Activated naive CD4-positive, alpha-beta T cell treated with anti-CD3 and anti-CD28 coated beads, Interleukin-2, amount 10 ng/mL, durations not matched to agents 7 days and 5 days (primary cell): ENCODE data around the gene BCL3.
"Not testable (repeated sequence)": the region's sequence is repeated elsewhere in the genome, so short reads cannot be mapped to it uniquely, and the experiment has no call there.

Source experiments
- CTCF ChIA-PET: fragments of 350-600 bp; sonication (Branson Sonifier 250); formaldehyde crosslinking; loops from one replicate; lab custom pipeline; 2021; ENCODE audit warnings: antibody characterized with exemption; lab: Charles Lee
- DNase-seq: peaks from one replicate; pipeline ENCODE4 v3.0.0-alpha.2; 2020
- H3K27ac Mint-ChIP-seq: one replicate; pipeline ENCODE4 v1.8.0; 2021; ENCODE audit warnings: mild to moderate bottlenecking, moderate library complexity, mixed read lengths
- H3K27me3 Mint-ChIP-seq: one replicate; pipeline ENCODE4 v1.8.0; 2021; ENCODE audit warnings: mild to moderate bottlenecking, mixed read lengths
- H3K36me3 Mint-ChIP-seq: one replicate; pipeline ENCODE4 v1.8.0; 2021; ENCODE audit warnings: mixed read lengths
- H3K4me1 Mint-ChIP-seq: one replicate; pipeline ENCODE4 v1.8.0; 2021; ENCODE audit warnings: mixed read lengths
- H3K4me3 Mint-ChIP-seq: one replicate; pipeline ENCODE4 v1.8.0; 2021; ENCODE audit warnings: mild to moderate bottlenecking, moderate library complexity, mixed read lengths
- H3K9me3 Mint-ChIP-seq: one replicate; pipeline ENCODE4 v1.8.0; 2021; ENCODE audit warnings: mixed read lengths

Gene BCL3

GRCh38 chr19:44748426-44749254 lies at the start of gene BCL3:
BCL3 (plus strand) TSS chr19:44748708; CDS start chr19:44748791, 83 bp downstream.
- H3K27ac Mint-ChIP-seq: peak within 1 kb of the TSS; percentile 92
- H3K36me3 Mint-ChIP-seq: peaks cover 38% of the 10 kb centered on the region

GRCh38 chr19:44700547-44700946 lies 48.0 kb upstream of the BCL3 start:
- Mint-ChIP-seq H3K9me3 (no peaks in the 10 kb centered on the region), H3K27me3 (peaks cover 36% of the 10 kb centered on the region), H3K36me3 (no peaks in the 10 kb centered on the region), H3K27ac (no peak overlapping the region), H3K4me3 (no peak overlapping the region), H3K4me1 (no peaks in the 10 kb centered on the region)
- DNase-seq: no peak
- CTCF ChIA-PET: interaction anchor here (1.1 kb wide), 1 partner anchor 23 kb away, joined by 4 read pairs; no protein-coding TSS in a partner anchor

More at GRCh38 chr19:44748426-44749254, at the start of gene BCL3:
- peak within 1 kb of the TSS; percentile 91 for H3K4me3 Mint-ChIP-seq
- H3K4me1 Mint-ChIP-seq: peaks cover 72% of the 10 kb centered on the region
- CTCF ChIA-PET: interaction anchor here (1.3 to 1.9 kb wide), 3 partner anchors 20 to 24 kb away, joined by 3 to 15 read pairs (median 10); no protein-coding TSS in a partner anchor
- peaks cover 31% of the 10 kb centered on the region for H3K27me3 Mint-ChIP-seq
- DNase-seq: peak; percentile 82
- no peaks in the 10 kb centered on the region for H3K9me3 Mint-ChIP-seq

- H3K27me3 Mint-ChIP-seq: peaks cover 32% of the 10 kb centered on the region
- H3K36me3 Mint-ChIP-seq: no peaks in the 10 kb centered on the region
- no peaks in the 10 kb centered on the region for H3K9me3 Mint-ChIP-seq
- DNase-seq: no peak
- H3K4me3 Mint-ChIP-seq: no peak overlapping the region
- no peaks in the 10 kb centered on the region for H3K4me1 Mint-ChIP-seq
- no peak overlapping the region for H3K27ac Mint-ChIP-seq
- CTCF ChIA-PET: interaction anchor here (0.5 kb wide), 1 partner anchor 23 kb away, joined by 3 read pairs; no protein-coding TSS in a partner anchor
Observed at GRCh38 chr19:44701228-44701627, 47.3 kb upstream of the BCL3 start.

GRCh38 chr19:44702551-44703176 lies 45.8 kb upstream of the BCL3 start:
- Mint-ChIP-seq H3K9me3 (no peaks in the 10 kb centered on the region), H3K27ac (no peak overlapping the region), H3K4me3 (no peak overlapping the region), H3K36me3 (no peaks in the 10 kb centered on the region), H3K27me3 (peaks cover 24% of the 10 kb centered on the region), H3K4me1 (no peaks in the 10 kb centered on the region)
- no peak for DNase-seq
- CTCF ChIA-PET: interaction anchor here (1.5 kb wide), 1 partner anchor 21 kb away, joined by 3 read pairs; no protein-coding TSS in a partner anchor

GRCh38 chr19:44703336-44704078 lies 45.0 kb upstream of the BCL3 start:
- no peaks in the 10 kb centered on the region for H3K4me1 Mint-ChIP-seq
- CTCF ChIA-PET: interaction anchor here (1.5 kb wide), 1 partner anchor 20 kb away, joined by 3 read pairs; no protein-coding TSS in a partner anchor
- no peaks in the 10 kb centered on the region for H3K36me3 Mint-ChIP-seq
- no peaks in the 10 kb centered on the region for H3K9me3 Mint-ChIP-seq
- no peak overlapping the region for H3K27ac Mint-ChIP-seq
- H3K27me3 Mint-ChIP-seq: peaks cover 20% of the 10 kb centered on the region
- DNase-seq: no peak
- no peak overlapping the region for H3K4me3 Mint-ChIP-seq

GRCh38 chr19:44704982-44705381 lies 43.5 kb upstream of the BCL3 start:
- Mint-ChIP-seq H3K9me3 (no peaks in the 10 kb centered on the region), H3K4me1 (no peaks in the 10 kb centered on the region), H3K27ac (no peak overlapping the region), H3K36me3 (no peaks in the 10 kb centered on the region), H3K4me3 (no peak overlapping the region), H3K27me3 (peaks cover 16% of the 10 kb centered on the region)
- no peak for DNase-seq
- CTCF ChIA-PET: interaction anchor here (1.3 kb wide), 1 partner anchor 18 kb away, joined by 4 read pairs; no protein-coding TSS in a partner anchor

GRCh38 chr19:44705502-44706010 lies 43.0 kb upstream of the BCL3 start:
- CTCF ChIA-PET: interaction anchor here (1.3 to 1.6 kb wide), 2 partner anchors 18 kb away, joined by 4 to 7 read pairs; no protein-coding TSS in a partner anchor

GRCh38 chr19:44706506-44707236 lies 41.8 kb upstream of the BCL3 start:
- no peaks in the 10 kb centered on the region for H3K36me3 Mint-ChIP-seq

More at GRCh38 chr19:44705502-44706010, 43.0 kb upstream of the BCL3 start:
- DNase-seq: no peak
- H3K9me3 Mint-ChIP-seq: no peaks in the 10 kb centered on the region
- peaks cover 20% of the 10 kb centered on the region for H3K27me3 Mint-ChIP-seq
- H3K27ac Mint-ChIP-seq: no peak overlapping the region
- no peaks in the 10 kb centered on the region for H3K4me1 Mint-ChIP-seq
- H3K4me3 Mint-ChIP-seq: no peak overlapping the region
- H3K36me3 Mint-ChIP-seq: no peaks in the 10 kb centered on the region

GRCh38 chr19:44707794-44708193 lies 40.7 kb upstream of the BCL3 start:
- no peak for DNase-seq
- peaks cover 3% of the 10 kb centered on the region for H3K4me1 Mint-ChIP-seq
- H3K36me3 Mint-ChIP-seq: no peaks in the 10 kb centered on the region
- CTCF ChIA-PET: no interaction called here
- peaks cover 28% of the 10 kb centered on the region for H3K27me3 Mint-ChIP-seq
- H3K27ac Mint-ChIP-seq: no peak overlapping the region
- no peak overlapping the region for H3K4me3 Mint-ChIP-seq
- H3K9me3 Mint-ChIP-seq: no peaks in the 10 kb centered on the region

More at GRCh38 chr19:44706506-44707236, 41.8 kb upstream of the BCL3 start:
- no peak overlapping the region for H3K4me3 Mint-ChIP-seq
- CTCF ChIA-PET: interaction anchor here (1.6 kb wide), 1 partner anchor 17 kb away, joined by 7 read pairs; no protein-coding TSS in a partner anchor
- peaks cover 3% of the 10 kb centered on the region for H3K4me1 Mint-ChIP-seq
- H3K27ac Mint-ChIP-seq: no peak overlapping the region
- peaks cover 28% of the 10 kb centered on the region for H3K27me3 Mint-ChIP-seq
- no peak for DNase-seq
- no peaks in the 10 kb centered on the region for H3K9me3 Mint-ChIP-seq

- peaks cover 33% of the 10 kb centered on the region for H3K27me3 Mint-ChIP-seq
- no peak overlapping the region for H3K27ac Mint-ChIP-seq
- CTCF ChIA-PET: interaction anchor here (1.4 kb wide), 1 partner anchor 15 kb away, joined by 5 read pairs; no protein-coding TSS in a partner anchor
- no peaks in the 10 kb centered on the region for H3K36me3 Mint-ChIP-seq
- H3K4me3 Mint-ChIP-seq: no peak overlapping the region
- H3K4me1 Mint-ChIP-seq: peaks cover 3% of the 10 kb centered on the region
- H3K9me3 Mint-ChIP-seq: no peaks in the 10 kb centered on the region
- no peak for DNase-seq
Observed at GRCh38 chr19:44708940-44709339, 39.6 kb upstream of the BCL3 start.

GRCh38 chr19:44709434-44710266 lies 38.9 kb upstream of the BCL3 start:
- CTCF ChIA-PET: interaction anchor here (1.4 kb wide), 1 partner anchor 14 kb away, joined by 5 read pairs; no protein-coding TSS in a partner anchor
- H3K4me1 Mint-ChIP-seq, H3K36me3 Mint-ChIP-seq, H3K9me3 Mint-ChIP-seq, H3K27ac Mint-ChIP-seq, H3K4me3 Mint-ChIP-seq, DNase-seq: not testable (repeated sequence)
- H3K27me3 Mint-ChIP-seq: peaks cover 35% of the 10 kb centered on the region

GRCh38 chr19:44710483-44710882 lies 38.0 kb upstream of the BCL3 start:
- Mint-ChIP-seq H3K4me3 (no peak overlapping the region), H3K27me3 (peaks cover 34% of the 10 kb centered on the region), H3K4me1 (peaks cover 3% of the 10 kb centered on the region), H3K9me3 (peaks cover 12% of the 10 kb centered on the region), H3K27ac (no peak overlapping the region), H3K36me3 (no peaks in the 10 kb centered on the region)
- DNase-seq: no peak
- CTCF ChIA-PET: no interaction called here
